ENCODE results near the gene WDFY4.
A peak's percentile ranks its signal among the peaks of the same experiment; 100 is the strongest.

The WDFY4 gene

DNA sequence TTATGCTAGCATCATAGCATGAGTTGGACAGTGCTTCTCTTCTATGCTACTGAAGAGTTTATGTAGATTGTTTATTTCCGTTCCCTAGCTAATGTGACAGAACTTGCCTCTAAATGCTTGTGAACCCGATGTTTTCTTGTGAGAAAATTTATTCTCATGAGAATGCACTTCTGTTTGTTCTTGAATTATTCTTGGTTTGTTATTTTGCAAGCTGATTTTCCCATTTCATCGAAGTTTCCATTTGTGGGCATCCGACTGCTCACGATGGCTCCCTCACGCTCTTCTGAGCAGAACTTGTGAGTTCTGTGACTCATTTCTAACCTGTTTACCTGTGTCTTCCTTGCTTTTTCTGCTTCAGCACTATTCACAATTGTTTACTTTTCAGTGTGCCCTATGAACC, 59.9 kb downstream of the WDFY4 start:
- Histone ChIP-seq H3K36me3 (no peaks in the 10 kb centered on the region), H3K27me3 (ENCODE audit: insufficient read depth, low read depth, severe bottlenecking) (peaks cover 6% of the 10 kb centered on the region), H3K4me3 (ENCODE audit: low read depth, low read length) (no peak overlapping the region), H3K27ac (no peak overlapping the region), H3K9me3 (ENCODE audit: severe bottlenecking) (no peaks in the 10 kb centered on the region)
- no peak for TF ChIP-seq CTCF (IDR thresholded peaks at IDR 0.05; ENCODE audit: low read depth, low read length)
- DNase-seq, result no peak

DNA sequence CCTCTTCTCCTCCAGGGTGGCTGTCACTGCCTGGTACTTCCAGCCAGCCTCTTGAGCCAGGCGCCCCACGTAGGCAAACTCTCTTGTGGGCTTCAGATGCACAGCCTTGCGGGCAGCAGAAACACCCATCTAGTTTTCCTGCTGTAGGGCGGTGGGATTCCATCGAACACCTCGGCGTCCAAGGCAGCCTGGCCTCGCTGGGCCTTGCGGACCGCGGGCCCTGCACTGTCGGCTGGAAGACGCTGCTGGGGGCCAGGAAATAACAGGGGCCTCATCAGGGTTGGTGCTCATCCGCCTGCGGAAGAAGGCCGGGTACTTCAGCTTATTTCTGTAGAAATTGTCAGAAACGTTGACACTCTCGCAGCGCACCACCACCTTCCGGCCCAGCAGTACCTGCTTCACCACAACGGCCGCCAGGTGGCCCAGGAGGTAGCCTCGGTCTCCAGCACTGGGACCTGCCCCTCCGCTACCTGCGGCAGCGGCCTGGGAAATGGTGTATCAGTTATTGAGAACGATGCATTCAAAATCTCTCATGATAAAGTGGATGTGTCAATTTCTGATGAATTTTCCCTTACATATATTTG, 61.1 kb downstream of the WDFY4 start:
- Histone ChIP-seq H3K9me3 (ENCODE audit: severe bottlenecking) (no peaks in the 10 kb centered on the region), H3K27ac (no peak overlapping the region), H3K27me3 (ENCODE audit: insufficient read depth, low read depth, severe bottlenecking) (peaks cover 3% of the 10 kb centered on the region), H3K4me3 (ENCODE audit: low read depth, low read length) (no peak overlapping the region), H3K36me3 (no peaks in the 10 kb centered on the region)
- peak; percentile 14 for DNase-seq
- TF ChIP-seq CTCF (IDR thresholded peaks at IDR 0.05; ENCODE audit: low read depth, low read length), result peak; percentile 35

DNA sequence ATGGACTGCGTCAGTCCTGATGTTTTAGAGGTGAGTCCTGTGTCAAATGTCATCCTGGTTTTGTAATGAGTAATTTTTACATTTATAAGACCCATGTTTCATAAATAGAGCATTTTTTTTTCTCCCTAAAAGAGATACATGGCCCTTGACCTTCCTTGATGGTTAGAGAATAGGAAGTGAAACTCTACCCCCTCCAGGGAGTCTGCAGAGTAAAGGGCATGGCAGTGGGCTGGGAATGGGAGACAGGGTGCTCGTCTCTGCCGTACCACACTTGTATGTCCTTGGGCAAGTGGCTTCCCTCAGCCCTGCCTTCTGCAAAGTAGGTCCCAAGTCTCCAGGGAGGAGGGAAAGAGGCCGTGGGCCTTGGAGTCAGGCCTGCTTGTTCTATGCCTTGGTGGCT, 63.9 kb downstream of the WDFY4 start:
- Histone ChIP-seq H3K27ac (no peak overlapping the region), H3K27me3 (ENCODE audit: insufficient read depth, low read depth, severe bottlenecking) (no peaks in the 10 kb centered on the region), H3K4me3 (ENCODE audit: low read depth, low read length) (no peak overlapping the region), H3K9me3 (ENCODE audit: severe bottlenecking) (no peaks in the 10 kb centered on the region), H3K36me3 (no peaks in the 10 kb centered on the region)
- no peak for DNase-seq
- TF ChIP-seq CTCF (IDR thresholded peaks at IDR 0.05; ENCODE audit: low read depth, low read length), result no peak

DNA sequence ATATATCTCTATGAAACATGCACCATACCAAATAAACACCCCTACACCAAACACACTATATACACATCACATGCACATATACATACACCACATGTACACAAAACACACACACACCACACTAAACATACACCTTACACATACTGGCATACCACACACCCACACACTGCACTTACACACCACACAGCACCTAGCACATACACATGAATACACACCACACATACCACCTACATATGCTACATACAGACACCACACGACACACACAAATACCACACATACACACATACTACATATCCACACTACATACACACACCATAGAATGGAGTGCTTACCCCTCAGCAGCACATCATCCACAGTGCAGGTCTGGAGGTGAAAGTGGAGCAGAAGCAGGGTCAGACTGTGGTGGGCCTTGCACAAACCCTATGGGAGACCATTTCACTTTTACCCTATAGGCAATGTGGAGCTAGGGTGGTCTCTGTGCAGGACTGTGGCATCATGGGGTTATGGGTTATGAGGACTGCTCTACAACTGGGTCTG, 64.6 kb downstream of the WDFY4 start:
- TF ChIP-seq CTCF (IDR thresholded peaks at IDR 0.05; ENCODE audit: low read depth, low read length), result no peak
- no peak for DNase-seq
- H3K9me3 ChIP-seq (ENCODE audit: severe bottlenecking), result no peaks in the 10 kb centered on the region
- no peak overlapping the region for H3K27ac ChIP-seq
- no peaks in the 10 kb centered on the region for H3K36me3 ChIP-seq
- H3K4me3 ChIP-seq (ENCODE audit: low read depth, low read length), result no peak overlapping the region
- H3K27me3 ChIP-seq (ENCODE audit: insufficient read depth, low read depth, severe bottlenecking), result no peaks in the 10 kb centered on the region

- Histone ChIP-seq H3K27me3 (ENCODE audit: insufficient read depth, low read depth, severe bottlenecking) (peaks cover 3% of the 10 kb centered on the region), H3K27ac (no peak overlapping the region), H3K9me3 (ENCODE audit: severe bottlenecking) (no peaks in the 10 kb centered on the region), H3K4me3 (ENCODE audit: low read depth, low read length) (no peak overlapping the region), H3K36me3 (no peaks in the 10 kb centered on the region)
- no peak for DNase-seq
- TF ChIP-seq CTCF (IDR thresholded peaks at IDR 0.05; ENCODE audit: low read depth, low read length), result no peak
Observed at GRCh38 chr10:48750019-48750418, 65.3 kb downstream of the WDFY4 start.

GRCh38 chr10:48750991-48751390, 66.3 kb downstream of the WDFY4 start:
- Histone ChIP-seq H3K4me3 (ENCODE audit: low read depth, low read length) (no peak overlapping the region), H3K9me3 (ENCODE audit: severe bottlenecking) (no peaks in the 10 kb centered on the region), H3K27me3 (ENCODE audit: insufficient read depth, low read depth, severe bottlenecking) (peaks cover 3% of the 10 kb centered on the region), H3K36me3 (no peaks in the 10 kb centered on the region), H3K27ac (no peak overlapping the region)
- TF ChIP-seq CTCF (IDR thresholded peaks at IDR 0.05; ENCODE audit: low read depth, low read length), result no peak
- no peak for DNase-seq
